Measurements from ENCODE around the gene SLC6A17.

Gene SLC6A17

GRCh38 chr1:110228381-110228780 is 78.1 kb downstream of the SLC6A17 start:
- no peak for DNase-seq (ENCODE audit: low read depth)
- H3K4me3 ChIP-seq (ENCODE audit: low read depth, low read length) = no peak overlapping the region
- no peak for TF ChIP-seq CTCF (IDR thresholded peaks at IDR 0.05; ENCODE audit: control insufficient read depth, extremely low read depth, insufficient read depth)

GRCh38 chr1:110228869-110229268 is 78.6 kb downstream of the SLC6A17 start:
- H3K4me3 ChIP-seq (ENCODE audit: low read depth, low read length) = no peak overlapping the region
- no peak for DNase-seq (ENCODE audit: low read depth)
- no peak for TF ChIP-seq CTCF (IDR thresholded peaks at IDR 0.05; ENCODE audit: control insufficient read depth, extremely low read depth, insufficient read depth)

- no peak for TF ChIP-seq CTCF (IDR thresholded peaks at IDR 0.05; ENCODE audit: control insufficient read depth, extremely low read depth, insufficient read depth)
- H3K4me3 ChIP-seq (ENCODE audit: low read depth, low read length) = no peak overlapping the region
- DNase-seq (ENCODE audit: low read depth) = no peak
Observed at GRCh38 chr1:110229348-110230001, 79.2 kb downstream of the SLC6A17 start.

GRCh38 chr1:110230381-110231199 is 80.3 kb downstream of the SLC6A17 start:
- TF ChIP-seq CTCF (IDR thresholded peaks at IDR 0.05; ENCODE audit: control insufficient read depth, extremely low read depth, insufficient read depth) = no peak
- no peak for DNase-seq (ENCODE audit: low read depth)
- no peak overlapping the region for H3K4me3 ChIP-seq (ENCODE audit: low read depth, low read length)

GRCh38 chr1:110233861-110234260 is 83.6 kb downstream of the SLC6A17 start:
- TF ChIP-seq CTCF (IDR thresholded peaks at IDR 0.05; ENCODE audit: control insufficient read depth, extremely low read depth, insufficient read depth) = no peak
- no peak for DNase-seq (ENCODE audit: low read depth)
- no peak overlapping the region for H3K4me3 ChIP-seq (ENCODE audit: low read depth, low read length)

GRCh38 chr1:110234691-110235090 is 84.4 kb downstream of the SLC6A17 start:
- DNase-seq (ENCODE audit: low read depth) = no peak
- TF ChIP-seq CTCF (IDR thresholded peaks at IDR 0.05; ENCODE audit: control insufficient read depth, extremely low read depth, insufficient read depth) = no peak
- no peak overlapping the region for H3K4me3 ChIP-seq (ENCODE audit: low read depth, low read length)
